GM23248 (cell line): Measurements from ENCODE around the gene KRTAP5-5.

Source experiments
- EZH2 ChIP-seq: fragments of 200-600 bp; sonication (generic); IDR thresholded peaks from 2 replicates; pipeline ENCODE4 v1.6.1; 2018; ENCODE audit warnings: antibody characterized with exemption, mild to moderate bottlenecking; ENCODE audit not compliant: insufficient read depth, poor library complexity, severe bottlenecking
- EZH2phosphoT487 ChIP-seq: fragments of 200-600 bp; sonication (generic); IDR thresholded peaks from 2 replicates; pipeline ENCODE4 v1.6.1; 2018; ENCODE audit warnings: antibody characterized with exemption, moderate library complexity, mild to moderate bottlenecking, low read depth; ENCODE audit not compliant: insufficient read depth

- TF ChIP-seq EZH2phosphoT487 (no peak), EZH2 (no peak)
These were observed 41.4 kb downstream of the KRTAP5-5 start for GRCh38 chr11:1670905-1671371.
